Loucy (cell line): ENCODE results near the gene GIMAP7.

ENCODE experiments used
- H2AFZ ChIP-seq: fragments of 200-600 bp; sonication (generic); 2 replicates; pipeline ENCODE4 v1.6.0; 2016; ENCODE audit warnings: antibody characterized with exemption, mild to moderate bottlenecking, low read length, moderate library complexity
- H3F3A ChIP-seq: fragments of 200-600 bp; 2 replicates; pipeline ENCODE4 v1.6.0; 2016; ENCODE audit warnings: antibody characterized with exemption, low read depth, mild to moderate bottlenecking
- H3K27me3 ChIP-seq: fragments of 200-600 bp; sonication (generic); 2 replicates; pipeline ENCODE4 v1.6.1; 2014; ENCODE audit warnings: low read length, mild to moderate bottlenecking; ENCODE audit not compliant: insufficient read depth, poor library complexity, severe bottlenecking
- H3K36me3 ChIP-seq: fragments of 200-600 bp; sonication (generic); 2 replicates; pipeline ENCODE4 v1.6.1; 2016; ENCODE audit warnings: low read length; ENCODE audit not compliant: insufficient read depth
- H3K4me1 ChIP-seq: fragments of 200-600 bp; sonication (generic); 2 replicates; pipeline ENCODE4 v1.5.1; 2014; ENCODE audit warnings: low read length, mild to moderate bottlenecking; ENCODE audit not compliant: insufficient read depth, poor library complexity, severe bottlenecking
- H3K4me2 ChIP-seq: fragments of 200-600 bp; sonication (generic); 2 replicates; pipeline ENCODE4 v1.6.0; 2014; ENCODE audit warnings: antibody characterized with exemption, low read length, low read depth, mild to moderate bottlenecking; ENCODE audit not compliant: poor library complexity, severe bottlenecking
- H3K4me3 ChIP-seq: fragments of 200-600 bp; sonication (generic); 2 replicates; pipeline ENCODE4 v1.5.1; 2014; ENCODE audit warnings: low read length, mild to moderate bottlenecking, mixed read lengths; ENCODE audit not compliant: poor library complexity, severe bottlenecking
- H3K79me2 ChIP-seq: fragments of 200-600 bp; sonication (generic); 2 replicates; pipeline ENCODE4 v1.6.1; 2014; ENCODE audit warnings: low read length; ENCODE audit not compliant: insufficient read depth
- H3K9ac ChIP-seq: fragments of 200-600 bp; sonication (generic); 2 replicates; pipeline ENCODE4 v1.6.0; 2014; ENCODE audit warnings: mild to moderate bottlenecking, low read depth, low read length, moderate library complexity; ENCODE audit not compliant: poor library complexity, severe bottlenecking
- H3K9me2 ChIP-seq: fragments of 200-600 bp; sonication (generic); replicated peaks from 2 replicates; pipeline ENCODE4 v1.6.1; 2016; ENCODE audit warnings: low read depth, low read length, mixed read lengths
- H3K9me3 ChIP-seq: fragments of 200-600 bp; sonication (generic); 2 replicates; pipeline ENCODE4 v1.6.1; 2014; ENCODE audit warnings: mild to moderate bottlenecking, antibody characterized with exemption, low read length, low read depth; ENCODE audit not compliant: insufficient read depth
- H4K20me1 ChIP-seq: fragments of 200-600 bp; sonication (generic); 2 replicates; pipeline ENCODE4 v1.6.0; 2014; ENCODE audit warnings: antibody characterized with exemption, low read length, mild to moderate bottlenecking; ENCODE audit not compliant: insufficient read depth, poor library complexity, severe bottlenecking
- CTCF ChIP-seq: fragments of 200-600 bp; sonication (generic); conservative IDR thresholded peaks from 2 replicates; pipeline ENCODE4 v1.5.1; 2014; ENCODE audit warnings: mild to moderate bottlenecking, antibody characterized with exemption, low read length
- EZH2phosphoT487 ChIP-seq: fragments of 200-600 bp; IDR thresholded peaks from 2 replicates; pipeline ENCODE4 v1.6.1; 2018; ENCODE audit warnings: antibody characterized with exemption, mild to moderate bottlenecking, moderate library complexity, borderline replicate concordance

Gene GIMAP7

GRCh38 chr7:150562919-150563318 is 48.2 kb downstream of the GIMAP7 start:
- H3K4me2 ChIP-seq, result no peak overlapping the region
- no peak overlapping the region for H2AFZ ChIP-seq
- peaks cover 20% of the 10 kb centered on the region for H3K4me1 ChIP-seq
- no peak overlapping the region for H3K9ac ChIP-seq
- H3K27me3 ChIP-seq, result no peaks in the 10 kb centered on the region
- 0 out of 2 replicates have a peak, but pooled peaks cover 3% of the 10 kb centered on the region for H3F3A ChIP-seq
- H4K20me1 ChIP-seq, result no peaks in the 10 kb centered on the region
- peaks cover 8% of the 10 kb centered on the region; the same call in 1 of the 2 replicates for H3K36me3 ChIP-seq
- peaks cover 27% of the 10 kb centered on the region for H3K9me3 ChIP-seq
- TF ChIP-seq EZH2phosphoT487 (no peak), CTCF (no peak)
- H3K9me2 ChIP-seq, result no peaks in the 10 kb centered on the region
- no peaks in the 10 kb centered on the region for H3K79me2 ChIP-seq
- no peak overlapping the region for H3K4me3 ChIP-seq

DNA sequence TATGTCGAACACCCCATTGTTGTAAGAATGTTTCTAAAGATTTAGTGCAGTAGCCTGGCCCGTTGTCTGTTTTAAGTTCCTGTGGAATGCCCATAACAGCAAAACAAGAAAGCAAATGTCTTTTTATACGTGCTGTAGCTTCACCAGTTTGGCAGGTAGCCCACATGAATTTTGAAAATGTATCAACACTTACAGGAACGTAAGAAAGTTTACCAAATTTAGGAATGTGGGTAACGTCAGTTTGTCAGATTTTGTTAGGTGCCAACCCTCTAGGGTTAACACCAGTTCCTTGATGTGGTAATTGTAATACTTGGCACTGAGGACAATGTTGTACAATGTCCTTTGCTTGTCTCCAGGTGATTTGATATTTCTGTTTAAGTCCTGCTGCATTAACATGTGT is 49.3 kb downstream of the GIMAP7 start:
- H3K4me2 ChIP-seq, result no peak overlapping the region
- no peaks in the 10 kb centered on the region for H3F3A ChIP-seq
- H3K27me3 ChIP-seq, result no peaks in the 10 kb centered on the region
- no peak overlapping the region for H3K4me3 ChIP-seq
- H3K9me2 ChIP-seq, result no peaks in the 10 kb centered on the region
- peaks cover 26% of the 10 kb centered on the region for H3K4me1 ChIP-seq
- no peak for TF ChIP-seq EZH2phosphoT487
- TF ChIP-seq CTCF, result no peak
- no peak overlapping the region for H3K9ac ChIP-seq
- no peaks in the 10 kb centered on the region for H4K20me1 ChIP-seq
- no peaks in the 10 kb centered on the region for H3K36me3 ChIP-seq
- H3K79me2 ChIP-seq, result no peaks in the 10 kb centered on the region
- peaks cover 16% of the 10 kb centered on the region; the same call in 1 of the 2 replicates for H3K9me3 ChIP-seq
- no peak overlapping the region; the same call in 1 of the 2 replicates for H2AFZ ChIP-seq

- Histone ChIP-seq H4K20me1 (no peaks in the 10 kb centered on the region), H3F3A (no peaks in the 10 kb centered on the region), H3K9ac (no peak overlapping the region), H3K4me3 (no peak overlapping the region), H3K27me3 (no peaks in the 10 kb centered on the region), H3K9me3 (peaks cover 16% of the 10 kb centered on the region; the same call in 1 of the 2 replicates), H3K79me2 (no peaks in the 10 kb centered on the region), H3K36me3 (no peaks in the 10 kb centered on the region), H2AFZ (no peak overlapping the region), H3K9me2 (no peaks in the 10 kb centered on the region), H3K4me2 (no peak overlapping the region), H3K4me1 (peaks cover 31% of the 10 kb centered on the region)
- no peak for TF ChIP-seq EZH2phosphoT487
- TF ChIP-seq CTCF, result no peak
Measured at GRCh38 chr7:150564566-150564965, 49.9 kb downstream of the GIMAP7 start.
